GM23338 (cell line): ENCODE results near the gene PLG. TPM values are rescaled to one million over a fixed set of nuclear protein-coding genes. Genes with fewer than 3 reads are reported as not detected.

Source experiments
- ATAC-seq: fragments of 200-7000 bp; cut with Tn5 transposase; 3 replicates; pipeline ENCODE4 v1.9.1; 2020
- DNase-seq: peaks from one replicate; pipeline ENCODE4 v3.0.0-alpha.2; 2015; ENCODE audit warnings: low spot score
- H2AFZ ChIP-seq: fragments of 200-600 bp; sonication (generic); 2 replicates; pipeline ENCODE4 v1.8.0; 2016; ENCODE audit warnings: antibody characterized with exemption, mild to moderate bottlenecking, moderate library complexity
- H3F3A ChIP-seq: fragments of 200-600 bp; sonication (generic); replicated peaks from 2 replicates; pipeline ENCODE4 v1.8.0; 2017; ENCODE audit warnings: antibody characterized with exemption, mixed run types, low read depth
- H3K27ac ChIP-seq: fragments of 200-600 bp; sonication (generic); 2 replicates; pipeline ENCODE4 v1.6.1; 2016; ENCODE audit warnings: low read depth
- H3K27me3 ChIP-seq: fragments of 200-600 bp; sonication (generic); 2 replicates; pipeline ENCODE4 v1.8.0; 2016; ENCODE audit warnings: mild to moderate bottlenecking, mixed run types, moderate library complexity; ENCODE audit not compliant: insufficient read depth
- H3K36me3 ChIP-seq: fragments of 200-600 bp; sonication (generic); 2 replicates; pipeline ENCODE4 v1.8.0; 2016; ENCODE audit warnings: mild to moderate bottlenecking; ENCODE audit not compliant: insufficient read depth
- H3K4me1 ChIP-seq: fragments of 200-600 bp; sonication (generic); 2 replicates; pipeline ENCODE4 v1.8.0; 2016; ENCODE audit warnings: mild to moderate bottlenecking, moderate library complexity; ENCODE audit not compliant: insufficient read depth
- H3K4me2 ChIP-seq: fragments of 200-600 bp; sonication (generic); 2 replicates; pipeline ENCODE4 v1.7.1; 2017; ENCODE audit warnings: mixed run types
- H3K4me3 ChIP-seq: fragments of 200-600 bp; sonication (generic); 2 replicates; pipeline ENCODE4 v1.6.1; 2016; ENCODE audit warnings: mixed run types
- H3K79me2 ChIP-seq: fragments of 200-600 bp; sonication (generic); replicated peaks from 2 replicates; pipeline ENCODE4 v1.8.0; 2017; ENCODE audit warnings: mild to moderate bottlenecking; ENCODE audit not compliant: insufficient read depth
- H3K9me2 ChIP-seq: fragments of 200-600 bp; sonication (generic); 2 replicates; pipeline ENCODE4 v1.8.0; 2017; ENCODE audit not compliant: insufficient read depth
- H4K20me1 ChIP-seq: fragments of 200-600 bp; sonication (generic); replicated peaks from 2 replicates; pipeline ENCODE4 v1.8.0; 2017; ENCODE audit warnings: mild to moderate bottlenecking; ENCODE audit not compliant: insufficient read depth
- H3K27ac Mint-ChIP-seq: 2 replicates; pipeline ENCODE4 v1.8.0; 2020; ENCODE audit warnings: inconsistent platforms, mild to moderate bottlenecking, moderate library complexity, mixed read lengths
- H3K27me3 Mint-ChIP-seq: 3 replicates; pipeline ENCODE4 v1.8.0; 2022; ENCODE audit warnings: low read depth, mild to moderate bottlenecking, moderate library complexity, mixed read lengths, inconsistent platforms; ENCODE audit not compliant: insufficient read depth, poor library complexity
- H3K36me3 Mint-ChIP-seq: 3 replicates; pipeline ENCODE4 v1.8.0; 2021; ENCODE audit warnings: low read depth, mild to moderate bottlenecking, inconsistent platforms, moderate library complexity, mixed read lengths
- H3K4me1 Mint-ChIP-seq: 3 replicates; pipeline ENCODE4 v1.8.0; 2020; ENCODE audit warnings: mild to moderate bottlenecking, inconsistent platforms, mixed read lengths
- H3K4me3 Mint-ChIP-seq: 3 replicates; pipeline ENCODE4 v1.8.0; 2021; ENCODE audit warnings: moderate library complexity, mild to moderate bottlenecking, inconsistent platforms, mixed read lengths
- H3K9me3 Mint-ChIP-seq: 3 replicates; pipeline ENCODE4 v1.8.0; 2020; ENCODE audit warnings: moderate library complexity, mild to moderate bottlenecking, inconsistent platforms, mixed read lengths
- EZH2phosphoT487 ChIP-seq: fragments of 200-600 bp; sonication (generic); IDR thresholded peaks from one replicate; pipeline ENCODE4 v1.8.1; 2018; ENCODE audit warnings: antibody characterized with exemption; ENCODE audit not compliant: unreplicated experiment
- JUNB ChIP-seq: IDR thresholded peaks from one replicate; pipeline ENCODE4 v1.6.1; 2016; ENCODE audit warnings: antibody characterized with exemption; ENCODE audit not compliant: unreplicated experiment
- NANOG ChIP-seq: IDR thresholded peaks from 2 replicates; pipeline ENCODE4 v1.6.1; 2016; ENCODE audit warnings: antibody characterized with exemption, borderline replicate concordance
- REST ChIP-seq: IDR thresholded peaks from one replicate; pipeline ENCODE4 v1.6.1; 2018; ENCODE audit warnings: antibody characterized with exemption; ENCODE audit not compliant: unreplicated experiment
- STAT1 ChIP-seq: IDR thresholded peaks from one replicate; pipeline ENCODE4 v1.6.1; 2016; ENCODE audit warnings: antibody characterized with exemption; ENCODE audit not compliant: unreplicated experiment
- ZNF114 ChIP-seq: fragments of 250-450 bp; sonication (Bioruptor Pico); IDR thresholded peaks from 2 replicates; pipeline ENCODE4 v1.5.0; 2020; ENCODE audit warnings: mild to moderate bottlenecking, moderate library complexity
- ZNF331 ChIP-seq: fragments of 250-450 bp; sonication (Bioruptor Pico); IDR thresholded peaks from 2 replicates; pipeline ENCODE4 v1.5.0; 2020; ENCODE audit warnings: low read depth, mild to moderate bottlenecking, moderate library complexity
- polyA plus RNA-seq: library from polyadenylated mRNA; unstranded; fragments of >200 nt; fragmentation: Nextera tagmentation; extraction: Ambion mirVana; gene quantifications from 2 replicates; pipeline ENCODE4 v1.2.1, GENCODE V29; 2016
- total RNA-seq: library from RNA; depleted of rRNA; stranded (reverse); fragments of >200 nt; shearing (Covaris generic); gene quantifications from 2 replicates; pipeline ENCODE4 v1.2.3, GENCODE V29; 2014
- TF ChIP-seq, protein P1 (sequence below), 2 experiments: fragments of 200-600 bp in 1 of 2; sonication (generic) in 1 of 2; conservative IDR thresholded peaks; 2 replicates each; pipeline versions ENCODE4 v1.5.1 to v1.6.1; 2016 to 2017; ENCODE audit warnings: antibody characterized with exemption in 2 of 2, low read depth in 2 of 2, mild to moderate bottlenecking in 2 of 2, moderate library complexity in 1 of 2
- TF ChIP-seq, protein P2 (sequence below): fragments of 250-450 bp; sonication (Bioruptor Pico); IDR thresholded peaks from 2 replicates; pipeline ENCODE4 v1.5.0; 2020; ENCODE audit warnings: mild to moderate bottlenecking, moderate library complexity

PLG gene
- total and polyA plus RNA-seq, 2 experiments from 2014 or later, result not detected

- Mint-ChIP-seq H3K36me3 (peaks cover 3% of the 10 kb centered on the region; the same call in 1 of the 3 replicates), H3K27ac (no peak overlapping the region), H3K4me1 (peaks cover 9% of the 10 kb centered on the region), H3K4me3 (no peak overlapping the region), H3K27me3 (no peaks in the 10 kb centered on the region), H3K9me3 (peaks cover 7% of the 10 kb centered on the region; the same call in 2 of the 3 replicates)
- H3K9me2 ChIP-seq, result no peaks in the 10 kb centered on the region
- no peak overlapping the region for H3K27ac ChIP-seq
- ATAC-seq (no peak), DNase-seq (no peak)
- H3K27me3 ChIP-seq, result no peaks in the 10 kb centered on the region
- H3F3A ChIP-seq, result no peaks in the 10 kb centered on the region
- no peaks in the 10 kb centered on the region for H3K36me3 ChIP-seq
- no peak overlapping the region for H2AFZ ChIP-seq
- no peaks in the 10 kb centered on the region for H3K79me2 ChIP-seq
- TF ChIP-seq, protein P1, sequence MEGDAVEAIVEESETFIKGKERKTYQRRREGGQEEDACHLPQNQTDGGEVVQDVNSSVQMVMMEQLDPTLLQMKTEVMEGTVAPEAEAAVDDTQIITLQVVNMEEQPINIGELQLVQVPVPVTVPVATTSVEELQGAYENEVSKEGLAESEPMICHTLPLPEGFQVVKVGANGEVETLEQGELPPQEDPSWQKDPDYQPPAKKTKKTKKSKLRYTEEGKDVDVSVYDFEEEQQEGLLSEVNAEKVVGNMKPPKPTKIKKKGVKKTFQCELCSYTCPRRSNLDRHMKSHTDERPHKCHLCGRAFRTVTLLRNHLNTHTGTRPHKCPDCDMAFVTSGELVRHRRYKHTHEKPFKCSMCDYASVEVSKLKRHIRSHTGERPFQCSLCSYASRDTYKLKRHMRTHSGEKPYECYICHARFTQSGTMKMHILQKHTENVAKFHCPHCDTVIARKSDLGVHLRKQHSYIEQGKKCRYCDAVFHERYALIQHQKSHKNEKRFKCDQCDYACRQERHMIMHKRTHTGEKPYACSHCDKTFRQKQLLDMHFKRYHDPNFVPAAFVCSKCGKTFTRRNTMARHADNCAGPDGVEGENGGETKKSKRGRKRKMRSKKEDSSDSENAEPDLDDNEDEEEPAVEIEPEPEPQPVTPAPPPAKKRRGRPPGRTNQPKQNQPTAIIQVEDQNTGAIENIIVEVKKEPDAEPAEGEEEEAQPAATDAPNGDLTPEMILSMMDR (conservative IDR thresholded peaks at IDR 0.05; ENCODE audit: low read depth in 2 of 2), result no peak
- no peak overlapping the region for H3K4me3 ChIP-seq
- no peaks in the 10 kb centered on the region for H4K20me1 ChIP-seq
- no peak overlapping the region for H3K4me2 ChIP-seq
- no peaks in the 10 kb centered on the region for H3K4me1 ChIP-seq
Measured at GRCh38 chr6:160756871-160757270, 54.8 kb downstream of the PLG start.

- no peaks in the 10 kb centered on the region for H4K20me1 ChIP-seq
- H3K4me1 Mint-ChIP-seq, result peaks cover 3% of the 10 kb centered on the region; the same call in 1 of the 3 replicates
- H3K27ac ChIP-seq, result no peak overlapping the region
- H3K27me3 ChIP-seq, result peaks cover 12% of the 10 kb centered on the region
- DNase-seq, result no peak
- H3K4me3 ChIP-seq, result no peak overlapping the region
- H3K27me3 Mint-ChIP-seq, result peaks cover 6% of the 10 kb centered on the region
- H2AFZ ChIP-seq, result no peak overlapping the region
- peaks cover 14% of the 10 kb centered on the region; the same call in 2 of the 3 replicates for H3K9me3 Mint-ChIP-seq
- peaks cover 3% of the 10 kb centered on the region; the same call in 1 of the 2 replicates for H3K4me1 ChIP-seq
- no peaks in the 10 kb centered on the region for H3K79me2 ChIP-seq
- no peak for ATAC-seq
- no peaks in the 10 kb centered on the region for H3F3A ChIP-seq
- H3K27ac Mint-ChIP-seq, result no peak overlapping the region
- no peak overlapping the region for H3K4me3 Mint-ChIP-seq
- no peaks in the 10 kb centered on the region for H3K9me2 ChIP-seq
- H3K36me3 ChIP-seq, result no peaks in the 10 kb centered on the region
- H3K4me2 ChIP-seq, result no peak overlapping the region
- H3K36me3 Mint-ChIP-seq, result peaks cover 3% of the 10 kb centered on the region; the same call in 1 of the 3 replicates
- no peak for TF ChIP-seq REST
- TF ChIP-seq ZNF114 (CRISPR knock-in tag), result no peak
- no peak for TF ChIP-seq NANOG
- TF ChIP-seq, protein P2, sequence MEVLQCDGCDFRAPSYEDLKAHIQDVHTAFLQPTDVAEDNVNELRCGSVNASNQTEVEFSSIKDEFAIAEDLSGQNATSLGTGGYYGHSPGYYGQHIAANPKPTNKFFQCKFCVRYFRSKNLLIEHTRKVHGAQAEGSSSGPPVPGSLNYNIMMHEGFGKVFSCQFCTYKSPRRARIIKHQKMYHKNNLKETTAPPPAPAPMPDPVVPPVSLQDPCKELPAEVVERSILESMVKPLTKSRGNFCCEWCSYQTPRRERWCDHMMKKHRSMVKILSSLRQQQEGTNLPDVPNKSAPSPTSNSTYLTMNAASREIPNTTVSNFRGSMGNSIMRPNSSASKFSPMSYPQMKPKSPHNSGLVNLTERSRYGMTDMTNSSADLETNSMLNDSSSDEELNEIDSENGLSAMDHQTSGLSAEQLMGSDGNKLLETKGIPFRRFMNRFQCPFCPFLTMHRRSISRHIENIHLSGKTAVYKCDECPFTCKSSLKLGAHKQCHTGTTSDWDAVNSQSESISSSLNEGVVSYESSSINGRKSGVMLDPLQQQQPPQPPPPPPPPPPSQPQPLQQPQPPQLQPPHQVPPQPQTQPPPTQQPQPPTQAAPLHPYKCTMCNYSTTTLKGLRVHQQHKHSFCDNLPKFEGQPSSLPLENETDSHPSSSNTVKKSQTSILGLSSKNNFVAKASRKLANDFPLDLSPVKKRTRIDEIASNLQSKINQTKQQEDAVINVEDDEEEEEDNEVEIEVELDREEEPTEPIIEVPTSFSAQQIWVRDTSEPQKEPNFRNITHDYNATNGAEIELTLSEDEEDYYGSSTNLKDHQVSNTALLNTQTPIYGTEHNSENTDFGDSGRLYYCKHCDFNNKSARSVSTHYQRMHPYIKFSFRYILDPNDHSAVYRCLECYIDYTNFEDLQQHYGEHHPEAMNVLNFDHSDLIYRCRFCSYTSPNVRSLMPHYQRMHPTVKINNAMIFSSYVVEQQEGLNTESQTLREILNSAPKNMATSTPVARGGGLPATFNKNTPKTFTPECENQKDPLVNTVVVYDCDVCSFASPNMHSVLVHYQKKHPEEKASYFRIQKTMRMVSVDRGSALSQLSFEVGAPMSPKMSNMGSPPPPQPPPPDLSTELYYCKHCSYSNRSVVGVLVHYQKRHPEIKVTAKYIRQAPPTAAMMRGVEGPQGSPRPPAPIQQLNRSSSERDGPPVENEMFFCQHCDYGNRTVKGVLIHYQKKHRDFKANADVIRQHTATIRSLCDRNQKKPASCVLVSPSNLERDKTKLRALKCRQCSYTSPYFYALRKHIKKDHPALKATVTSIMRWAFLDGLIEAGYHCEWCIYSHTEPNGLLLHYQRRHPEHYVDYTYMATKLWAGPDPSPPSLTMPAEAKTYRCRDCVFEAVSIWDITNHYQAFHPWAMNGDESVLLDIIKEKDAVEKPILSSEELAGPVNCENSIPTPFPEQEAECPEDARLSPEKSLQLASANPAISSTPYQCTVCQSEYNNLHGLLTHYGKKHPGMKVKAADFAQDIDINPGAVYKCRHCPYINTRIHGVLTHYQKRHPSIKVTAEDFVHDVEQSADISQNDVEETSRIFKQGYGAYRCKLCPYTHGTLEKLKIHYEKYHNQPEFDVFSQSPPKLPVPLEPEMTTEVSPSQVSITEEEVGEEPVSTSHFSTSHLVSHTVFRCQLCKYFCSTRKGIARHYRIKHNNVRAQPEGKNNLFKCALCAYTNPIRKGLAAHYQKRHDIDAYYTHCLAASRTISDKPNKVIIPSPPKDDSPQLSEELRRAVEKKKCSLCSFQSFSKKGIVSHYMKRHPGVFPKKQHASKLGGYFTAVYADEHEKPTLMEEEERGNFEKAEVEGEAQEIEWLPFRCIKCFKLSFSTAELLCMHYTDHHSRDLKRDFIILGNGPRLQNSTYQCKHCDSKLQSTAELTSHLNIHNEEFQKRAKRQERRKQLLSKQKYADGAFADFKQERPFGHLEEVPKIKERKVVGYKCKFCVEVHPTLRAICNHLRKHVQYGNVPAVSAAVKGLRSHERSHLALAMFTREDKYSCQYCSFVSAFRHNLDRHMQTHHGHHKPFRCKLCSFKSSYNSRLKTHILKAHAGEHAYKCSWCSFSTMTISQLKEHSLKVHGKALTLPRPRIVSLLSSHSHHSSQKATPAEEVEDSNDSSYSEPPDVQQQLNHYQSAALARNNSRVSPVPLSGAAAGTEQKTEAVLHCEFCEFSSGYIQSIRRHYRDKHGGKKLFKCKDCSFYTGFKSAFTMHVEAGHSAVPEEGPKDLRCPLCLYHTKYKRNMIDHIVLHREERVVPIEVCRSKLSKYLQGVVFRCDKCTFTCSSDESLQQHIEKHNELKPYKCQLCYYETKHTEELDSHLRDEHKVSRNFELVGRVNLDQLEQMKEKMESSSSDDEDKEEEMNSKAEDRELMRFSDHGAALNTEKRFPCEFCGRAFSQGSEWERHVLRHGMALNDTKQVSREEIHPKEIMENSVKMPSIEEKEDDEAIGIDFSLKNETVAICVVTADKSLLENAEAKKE (CRISPR knock-in tag), result no peak
- TF ChIP-seq JUNB, result no peak
- no peak for TF ChIP-seq STAT1
- TF ChIP-seq ZNF331 (CRISPR knock-in tag), result no peak
- TF ChIP-seq EZH2phosphoT487, result no peak
Measured at GRCh38 chr6:160764847-160765246, 62.8 kb downstream of the PLG start.
